GM12891 (cell line): Measurements from ENCODE around the gene ZNF83.

Experiments
- PAX5 ChIP-seq: IDR thresholded peaks from 2 replicates; pipeline ENCODE4 v1.6.1; 2011; ENCODE audit warnings: low read length, moderate library complexity, mild to moderate bottlenecking; ENCODE audit not compliant: insufficient read depth, severe bottlenecking
- POLR2A ChIP-seq: IDR thresholded peaks from 2 replicates; pipeline ENCODE4 v1.6.1; 2011; ENCODE audit warnings: low read depth, low read length, control low read depth
- POLR2AphosphoS5 ChIP-seq: IDR thresholded peaks from 2 replicates; pipeline ENCODE4 v1.6.1; 2011; ENCODE audit warnings: low read depth, low read length, control low read depth
- POU2F2 ChIP-seq: IDR thresholded peaks from 2 replicates; pipeline ENCODE4 v1.6.1; 2011; ENCODE audit warnings: low read depth, mild to moderate bottlenecking, control low read depth, low read length, moderate library complexity
- SPI1 ChIP-seq: IDR thresholded peaks from 2 replicates; pipeline ENCODE4 v1.6.1; 2011; ENCODE audit warnings: low read depth, low read length, control low read depth
- TAF1 ChIP-seq: IDR thresholded peaks from 2 replicates; pipeline ENCODE4 v1.6.1; 2011; ENCODE audit warnings: low read depth, low read length, control low read depth

DNA sequence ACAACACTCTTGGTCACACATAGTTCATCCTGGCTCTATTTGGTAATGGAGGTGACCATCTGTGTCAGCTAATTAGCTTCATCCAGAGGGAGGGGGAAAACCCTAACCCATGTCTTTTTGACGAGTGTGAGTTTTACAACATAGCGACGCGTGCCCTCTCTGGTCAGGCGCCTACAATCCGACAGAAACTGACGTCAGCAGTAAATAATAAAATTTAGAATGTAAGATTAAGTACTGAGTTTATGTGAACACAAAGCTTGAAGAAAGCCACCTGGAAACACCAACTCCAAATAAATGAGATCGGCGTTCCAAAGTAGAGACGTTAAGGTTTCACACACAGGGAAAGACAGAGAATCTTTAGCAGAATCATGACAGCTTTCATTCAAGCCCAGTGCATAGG, 1.8 kb upstream of the ZNF83 start:
- no peak for TF ChIP-seq PAX5
- no peak for TF ChIP-seq POLR2AphosphoS5
- TF ChIP-seq POLR2A, result no peak
- TF ChIP-seq SPI1, result no peak
- TF ChIP-seq TAF1, result no peak
- no peak for TF ChIP-seq POU2F2
